ENCODE results near the gene DCUN1D1. TPM values are rescaled to one million over a fixed set of nuclear protein-coding genes. Genes with fewer than 3 reads are reported as not detected.

Gene DCUN1D1
- total RNA-seq, 1 experiment from 2014 or later: 71.7 TPM

DNA sequence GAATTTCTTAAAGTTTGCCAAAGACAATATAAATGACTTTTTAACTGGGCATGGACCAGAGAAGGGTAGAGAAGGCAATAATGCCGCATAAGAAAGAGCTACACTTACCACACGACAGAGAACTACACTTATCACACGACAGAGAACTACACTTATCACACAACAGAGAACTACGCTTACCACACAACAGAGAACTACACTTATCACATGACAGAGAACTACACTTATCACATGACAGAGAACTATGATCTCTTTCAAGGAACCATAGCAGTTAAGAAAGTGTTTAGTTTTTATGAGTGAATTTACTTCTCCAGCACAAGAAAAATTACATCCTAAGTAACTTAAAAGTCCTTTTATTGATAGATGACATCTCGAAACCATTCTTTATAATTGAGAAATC is 32.0 kb downstream of the DCUN1D1 start:
- no peak overlapping the region for H3K56ac ChIP-seq (ENCODE audit: insufficient read length, low read depth, low read length)
- H3T11ph ChIP-seq (ENCODE audit: low read length): no peak overlapping the region
- TF ChIP-seq, protein P1, sequence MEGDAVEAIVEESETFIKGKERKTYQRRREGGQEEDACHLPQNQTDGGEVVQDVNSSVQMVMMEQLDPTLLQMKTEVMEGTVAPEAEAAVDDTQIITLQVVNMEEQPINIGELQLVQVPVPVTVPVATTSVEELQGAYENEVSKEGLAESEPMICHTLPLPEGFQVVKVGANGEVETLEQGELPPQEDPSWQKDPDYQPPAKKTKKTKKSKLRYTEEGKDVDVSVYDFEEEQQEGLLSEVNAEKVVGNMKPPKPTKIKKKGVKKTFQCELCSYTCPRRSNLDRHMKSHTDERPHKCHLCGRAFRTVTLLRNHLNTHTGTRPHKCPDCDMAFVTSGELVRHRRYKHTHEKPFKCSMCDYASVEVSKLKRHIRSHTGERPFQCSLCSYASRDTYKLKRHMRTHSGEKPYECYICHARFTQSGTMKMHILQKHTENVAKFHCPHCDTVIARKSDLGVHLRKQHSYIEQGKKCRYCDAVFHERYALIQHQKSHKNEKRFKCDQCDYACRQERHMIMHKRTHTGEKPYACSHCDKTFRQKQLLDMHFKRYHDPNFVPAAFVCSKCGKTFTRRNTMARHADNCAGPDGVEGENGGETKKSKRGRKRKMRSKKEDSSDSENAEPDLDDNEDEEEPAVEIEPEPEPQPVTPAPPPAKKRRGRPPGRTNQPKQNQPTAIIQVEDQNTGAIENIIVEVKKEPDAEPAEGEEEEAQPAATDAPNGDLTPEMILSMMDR (conservative IDR thresholded peaks at IDR 0.05): no peak; the same call in 2 of the 3 replicates
- Mint-ChIP-seq H3K27ac (peak overlapping the region in 1 of 3 experiments; percentile 88; a peak in 2 of 7 replicates), H3K9me3 (peaks cover 5 to 9% of the 10 kb centered on the region in 2 experiments; a peak in 3 of 5 replicates), H3K4me3 (no peak overlapping the region), H3K4me1 (peaks cover 21 to 23% of the 10 kb centered on the region in 2 experiments), H3K36me3 (ENCODE audit: insufficient read depth in 1 of 3, low read depth in 3 of 3) (peaks cover 29 to 59% (median 50%) of the 10 kb centered on the region in 3 experiments), H3K27me3 (ENCODE audit: low read depth) (no peaks in the 10 kb centered on the region)
- H4K8ac ChIP-seq (replicated peaks; ENCODE audit: insufficient read length, low read depth, low read length): no peak overlapping the region
- H3K9ac ChIP-seq (ENCODE audit: extremely low read depth, insufficient read length, low read length): no peak overlapping the region
- no peaks in the 10 kb centered on the region for H3K79me1 ChIP-seq (ENCODE audit: insufficient read depth, low read depth, low read length, poor library complexity, severe bottlenecking)
- H3K23ac ChIP-seq (ENCODE audit: insufficient read length, low read depth, low read length): no peak overlapping the region
- DNase-seq: no peak
- no peak overlapping the region for H4K5ac ChIP-seq (ENCODE audit: insufficient read length, low read depth, low read length)
- no peaks in the 10 kb centered on the region for H3K23me2 ChIP-seq (ENCODE audit: insufficient read length, low read depth, low read length, poor library complexity, severe bottlenecking)
- no peaks in the 10 kb centered on the region for H3K27me3 ChIP-seq (ENCODE audit: insufficient read depth, low read length)
- no CpG with 5 or more reads among the region's 5 CpGs for WGBS (ENCODE audit: extremely low coverage, insufficient read length, low lambda C conversion rate)
- no peaks in the 10 kb centered on the region; the same call in 1 of the 2 replicates for H3K4me1 ChIP-seq (ENCODE audit: insufficient read depth, low read length)
- H3K4me2 ChIP-seq (ENCODE audit: insufficient read depth, insufficient read length, low read length): no peak overlapping the region
- H4K91ac ChIP-seq (ENCODE audit: insufficient read length, low read depth, low read length): no peak overlapping the region
- H4K20me1 ChIP-seq (ENCODE audit: control insufficient read depth, insufficient read depth, insufficient read length): no peaks in the 10 kb centered on the region
- no peaks in the 10 kb centered on the region for H3K79me2 ChIP-seq (ENCODE audit: insufficient read depth, low read length)
- no peak overlapping the region for H3K27ac ChIP-seq (ENCODE audit: insufficient read length, low read depth, low read length)
- H2BK5ac ChIP-seq (ENCODE audit: insufficient read length, low read length): no peak overlapping the region
- no peak overlapping the region for H2BK12ac ChIP-seq (ENCODE audit: insufficient read length, low read depth, low read length)
- no peak overlapping the region for H2AK5ac ChIP-seq (ENCODE audit: insufficient read length, low read length)
- H2BK15ac ChIP-seq (ENCODE audit: low read depth, low read length): no peak overlapping the region
- no peak overlapping the region for H3K4ac ChIP-seq (ENCODE audit: low read depth, low read length)
- H3K18ac ChIP-seq (ENCODE audit: insufficient read length, low read depth, low read length): no peak overlapping the region
- H2BK120ac ChIP-seq (ENCODE audit: low read depth, low read length, poor library complexity, severe bottlenecking): no peak overlapping the region
- H2AFZ ChIP-seq (ENCODE audit: low read length): no peak overlapping the region
- H3K14ac ChIP-seq (ENCODE audit: insufficient read depth, low read length): no peak overlapping the region
- H2BK20ac ChIP-seq (ENCODE audit: low read depth, low read length, poor library complexity, severe bottlenecking): no peak overlapping the region
- no peaks in the 10 kb centered on the region for H3K9me3 ChIP-seq (ENCODE audit: control insufficient read depth, low read depth, low read length)
